ENCODE measurements around the gene SUCLG1.
"Not testable (repeated sequence)": the region's sequence is repeated elsewhere in the genome, so short reads cannot be mapped to it uniquely, and the experiment has no call there.

SUCLG1 gene

GRCh38 chr2:84421197-84421596 is 37.9 kb downstream of the SUCLG1 start:
- DNase-seq (ENCODE audit: low read depth): no peak

DNA sequence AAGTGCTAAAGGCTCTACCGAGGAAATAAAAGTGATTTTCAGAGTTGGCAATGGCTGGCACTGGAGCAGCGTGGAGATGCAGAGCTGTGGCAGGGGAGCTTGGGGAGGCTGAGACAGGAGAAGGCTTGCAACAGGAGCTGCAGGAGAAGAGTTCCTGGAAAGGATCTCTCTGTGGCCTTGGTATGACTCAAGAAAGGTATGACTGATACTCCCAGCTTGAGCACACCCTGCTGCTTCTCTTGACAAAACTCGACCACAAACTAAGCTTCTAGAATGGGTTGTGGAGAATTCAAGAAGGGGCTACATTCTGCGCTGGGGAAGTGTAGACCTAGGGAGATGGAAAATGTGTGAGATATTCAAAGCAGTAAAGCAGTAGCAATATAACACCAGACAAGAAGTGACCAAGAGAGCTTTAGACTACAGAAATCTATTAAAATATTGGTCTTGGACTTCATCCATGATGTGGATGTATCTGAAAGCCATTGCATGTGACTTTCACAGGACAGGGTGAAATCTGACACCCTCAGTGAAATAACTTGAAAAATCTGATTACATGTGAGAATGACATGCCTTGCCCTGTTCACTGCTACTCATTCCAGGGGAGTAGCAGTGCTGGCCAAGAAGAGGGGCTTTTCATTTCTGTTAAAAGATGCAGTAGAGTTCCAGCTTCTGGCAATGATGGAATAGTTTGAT is 41.5 kb downstream of the SUCLG1 start:
- DNase-seq (ENCODE audit: low read depth): no peak

DNA sequence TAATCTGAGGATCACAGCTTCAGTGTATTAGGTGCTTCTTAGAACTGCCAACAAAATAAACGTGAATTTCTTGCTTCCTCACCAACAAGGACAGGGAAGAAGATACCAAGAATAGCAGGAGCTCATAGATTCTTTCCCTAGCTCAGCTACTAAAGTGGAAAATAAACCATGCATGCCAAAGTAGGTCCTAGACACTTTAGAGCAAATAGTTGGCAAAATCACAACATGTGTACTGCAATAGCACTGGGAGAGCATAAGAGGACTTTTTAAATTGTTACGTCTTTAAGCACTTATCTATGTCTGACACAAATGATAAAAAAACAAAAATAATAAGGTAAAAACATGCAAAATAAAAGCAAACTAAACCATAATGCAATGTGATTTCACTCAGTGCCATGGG is 49.5 kb downstream of the SUCLG1 start:
- DNase-seq (ENCODE audit: low read depth): no peak

DNA sequence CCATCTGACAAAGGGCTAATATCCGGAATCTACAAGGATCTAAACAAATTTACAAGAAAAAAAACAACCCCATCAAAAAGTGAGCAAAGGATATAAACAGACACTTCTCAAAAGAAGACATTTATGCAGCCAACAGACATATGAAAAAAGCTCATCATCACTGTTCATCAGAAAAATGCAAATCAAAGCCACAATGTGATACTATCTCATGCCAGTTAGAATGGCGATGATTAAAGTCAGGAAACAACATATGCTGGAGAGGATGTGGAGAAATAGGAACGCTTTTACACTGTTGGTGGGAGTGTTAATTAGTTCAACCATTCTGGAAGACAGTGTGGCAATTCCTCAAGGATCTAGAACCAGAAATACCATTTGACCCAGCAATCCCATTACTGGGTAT is 57.0 kb downstream of the SUCLG1 start:
- DNase-seq (ENCODE audit: low read depth): not testable (repeated sequence)

DNA sequence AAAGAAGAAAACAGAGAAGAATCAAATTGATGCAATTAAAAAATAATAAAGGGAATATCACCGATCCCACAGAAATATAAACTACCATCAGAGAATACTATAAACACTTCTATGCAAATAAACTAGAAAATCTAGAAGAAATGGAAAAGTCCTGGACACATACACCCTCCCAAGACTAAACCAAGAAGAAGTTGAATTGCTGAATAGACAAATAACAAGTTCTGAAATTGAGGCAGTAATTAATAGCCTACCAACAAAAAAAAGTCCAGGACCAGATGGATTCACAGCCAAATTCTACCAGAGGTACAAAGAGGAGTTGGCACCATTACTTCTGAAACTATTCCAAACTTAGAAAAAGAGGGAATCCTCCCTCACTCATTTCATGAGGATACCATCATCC is 59.2 kb downstream of the SUCLG1 start:
- DNase-seq (ENCODE audit: low read depth): not testable (repeated sequence)

- DNase-seq (ENCODE audit: low read depth): no peak
These were observed 63.3 kb downstream of the SUCLG1 start for GRCh38 chr2:84395820-84396219.

- no peak for DNase-seq (ENCODE audit: low read depth)
These were observed 64.5 kb downstream of the SUCLG1 start for GRCh38 chr2:84394628-84395027.

- no peak for DNase-seq (ENCODE audit: low read depth)
These were observed 65.3 kb downstream of the SUCLG1 start for GRCh38 chr2:84393829-84394228.

- DNase-seq (ENCODE audit: low read depth): no peak
These were observed 69.3 kb downstream of the SUCLG1 start for GRCh38 chr2:84389794-84390193.

GRCh38 chr2:84388921-84389490 is 70.1 kb downstream of the SUCLG1 start:
- DNase-seq (ENCODE audit: low read depth): no peak

DNA sequence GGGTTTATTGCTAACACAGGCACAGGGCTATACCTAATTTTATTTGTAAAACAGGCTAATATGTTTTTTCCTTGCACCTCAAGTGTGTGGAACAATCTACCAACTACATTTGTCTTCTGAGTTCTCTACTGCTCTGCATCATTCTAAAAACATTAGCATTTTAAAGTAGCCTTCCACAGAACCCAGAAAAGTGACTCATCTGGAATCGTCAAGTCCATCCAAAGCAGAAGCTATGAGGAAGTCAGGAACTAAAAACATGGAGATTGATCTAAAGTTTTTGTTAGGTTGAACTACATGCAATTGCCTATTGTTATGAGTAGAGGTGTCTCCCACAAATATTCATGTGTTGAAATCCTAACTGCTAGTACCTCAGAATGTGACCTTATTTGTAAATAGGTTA is 70.9 kb downstream of the SUCLG1 start:
- no peak for DNase-seq (ENCODE audit: low read depth)

GRCh38 chr2:84386336-84387040 is 72.6 kb downstream of the SUCLG1 start:
- no peak for DNase-seq (ENCODE audit: low read depth)

- no peak for DNase-seq (ENCODE audit: low read depth)
These were observed 75.8 kb downstream of the SUCLG1 start for GRCh38 chr2:84383271-84383670.

- DNase-seq (ENCODE audit: low read depth): no peak
These were observed 78.2 kb downstream of the SUCLG1 start for GRCh38 chr2:84380875-84381274.

DNA sequence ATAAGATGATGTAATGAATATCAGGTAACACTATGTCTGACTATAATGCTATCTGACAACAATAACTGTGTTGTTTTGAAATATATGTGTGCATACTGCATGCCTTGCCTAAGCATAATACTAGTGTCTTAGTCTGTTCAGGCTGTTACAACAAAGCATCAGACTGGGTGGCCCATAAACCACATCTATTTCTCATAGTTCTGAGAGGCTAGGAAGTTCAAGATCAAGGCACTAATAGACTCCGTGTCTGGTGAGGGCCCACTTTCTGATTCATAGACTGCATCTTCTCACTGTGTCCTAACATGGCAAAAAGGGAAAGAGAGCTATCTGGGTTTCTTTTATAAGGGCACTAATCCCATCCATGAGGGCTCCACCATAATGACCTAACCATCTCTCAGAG is 80.1 kb downstream of the SUCLG1 start:
- DNase-seq (ENCODE audit: low read depth): no peak

DNA sequence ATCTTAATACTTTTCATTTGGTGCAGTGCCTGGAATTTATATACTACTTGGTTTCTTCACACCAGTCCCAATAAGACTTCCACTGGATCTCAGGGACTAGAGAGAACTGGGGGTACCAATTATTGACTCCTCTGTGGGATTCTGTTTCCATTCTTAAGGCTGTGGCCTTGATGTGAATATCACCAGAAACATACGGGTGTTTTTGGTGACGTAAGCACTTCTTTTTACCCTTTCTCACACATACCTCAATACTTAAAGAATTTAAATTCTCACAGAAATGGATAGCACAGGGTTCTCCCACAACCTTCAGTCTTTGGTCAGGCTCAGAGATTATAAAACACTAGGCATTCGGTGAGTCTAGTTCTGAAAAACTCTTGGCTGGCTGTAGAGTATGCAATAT is 84.1 kb downstream of the SUCLG1 start:
- DNase-seq (ENCODE audit: low read depth): no peak

DNA sequence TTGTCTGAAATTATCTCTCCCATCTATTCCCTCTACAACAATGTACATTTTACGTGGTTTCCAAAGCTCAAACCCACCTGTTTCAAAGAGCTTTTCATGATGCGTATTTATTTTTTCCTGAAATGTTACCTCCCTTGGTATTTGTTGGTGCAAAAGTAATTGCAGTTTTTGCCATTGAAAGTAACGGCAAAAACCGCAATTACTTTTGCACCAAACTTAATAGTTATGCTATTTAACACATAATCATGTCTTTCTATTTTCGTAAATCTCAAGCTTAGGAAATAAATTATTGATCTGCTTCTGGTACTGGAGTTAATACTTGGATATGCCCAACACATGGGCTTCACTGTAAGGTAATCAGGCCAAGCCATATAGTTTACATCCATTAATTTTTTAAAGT is 85.2 kb downstream of the SUCLG1 start:
- DNase-seq (ENCODE audit: low read depth): no peak
